MM.1S (cell line): ENCODE data around the gene RNASET2.
A peak's percentile ranks its signal among the peaks of the same experiment; 100 is the strongest.
"Not testable (repeated sequence)": the region's sequence is repeated elsewhere in the genome, so short reads cannot be mapped to it uniquely, and the experiment has no call there.

Source experiments
- DNase-seq: peaks from one replicate; pipeline ENCODE4 v3.0.0-alpha.2; 2015
- H2AFZ ChIP-seq: fragments of 300-600 bp; sonication (generic); 2 replicates; pipeline ENCODE4 v1.6.0; 2016; ENCODE audit warnings: antibody characterized with exemption, low read length
- H3F3A ChIP-seq: fragments of 300-600 bp; sonication (generic); 2 replicates; pipeline ENCODE4 v1.6.1; 2016; ENCODE audit warnings: mild to moderate bottlenecking, antibody characterized with exemption, low read length, moderate library complexity, mixed read lengths; ENCODE audit not compliant: insufficient read depth
- H3K27ac ChIP-seq: fragments of 300-600 bp; sonication (generic); 2 replicates; pipeline ENCODE4 v1.5.1; 2016; ENCODE audit warnings: mild to moderate bottlenecking, low read length
- H3K27me3 ChIP-seq: fragments of 300-600 bp; sonication (generic); replicated peaks from 2 replicates; pipeline ENCODE4 v1.6.0; 2016; ENCODE audit warnings: low read length; ENCODE audit not compliant: insufficient read depth
- H3K36me3 ChIP-seq: fragments of 300-600 bp; sonication (generic); replicated peaks from 2 replicates; pipeline ENCODE4 v1.6.1; 2016; ENCODE audit warnings: mild to moderate bottlenecking, low read length, mixed read lengths; ENCODE audit not compliant: insufficient read depth
- H3K4me1 ChIP-seq: fragments of 300-600 bp; sonication (generic); 2 replicates; pipeline ENCODE4 v1.6.1; 2016; ENCODE audit warnings: low read length, mixed read lengths
- H3K4me2 ChIP-seq: fragments of 300-600 bp; sonication (generic); 2 replicates; pipeline ENCODE4 v1.6.0; 2016; ENCODE audit warnings: low read depth, low read length
- H3K4me3 ChIP-seq: fragments of 300-600 bp; sonication (generic); 2 replicates; pipeline ENCODE4 v1.5.1; 2016; ENCODE audit warnings: low read length, mixed read lengths
- H3K79me2 ChIP-seq: fragments of 300-600 bp; sonication (generic); 2 replicates; pipeline ENCODE4 v1.6.1; 2016; ENCODE audit warnings: mixed run types, low read length, mixed read lengths
- H3K9ac ChIP-seq: fragments of 300-600 bp; sonication (generic); 2 replicates; pipeline ENCODE4 v1.6.1; 2016; ENCODE audit warnings: low read length, mixed read lengths
- H3K9me2 ChIP-seq: fragments of 300-600 bp; sonication (generic); replicated peaks from 2 replicates; pipeline ENCODE4 v1.6.1; 2016; ENCODE audit warnings: mild to moderate bottlenecking, low read length, mixed read lengths; ENCODE audit not compliant: insufficient read depth
- H3K9me3 ChIP-seq: fragments of 300-600 bp; sonication (generic); replicated peaks from 2 replicates; pipeline ENCODE4 v1.6.1; 2016; ENCODE audit warnings: mild to moderate bottlenecking, low read length, mixed read lengths; ENCODE audit not compliant: insufficient read depth
- H4K20me1 ChIP-seq: fragments of 300-600 bp; sonication (generic); 2 replicates; pipeline ENCODE4 v1.6.1; 2016; ENCODE audit warnings: mild to moderate bottlenecking, low read length, moderate library complexity, mixed read lengths; ENCODE audit not compliant: insufficient read depth
- EZH2 ChIP-seq: fragments of 300-600 bp; sonication (generic); optimal IDR thresholded peaks from 2 replicates; pipeline ENCODE3; 2017; ENCODE audit warnings: low read depth, mild to moderate bottlenecking, antibody characterized with exemption, low read length, mixed read lengths
- EZH2phosphoT487 ChIP-seq: fragments of 300-600 bp; sonication (generic); IDR thresholded peaks from 2 replicates; pipeline ENCODE4 v1.6.1; 2018; ENCODE audit warnings: antibody characterized with exemption, low read length
- TF ChIP-seq, protein P1 (sequence below): fragments of 300-600 bp; sonication (generic); IDR thresholded peaks from 2 replicates; pipeline ENCODE4 v1.5.1; 2016; ENCODE audit warnings: antibody characterized with exemption, low read length, mixed read lengths

RNASET2 gene

GRCh38 chr6:166952121-166952520 lies 4.2 kb downstream of the RNASET2 start:
- Histone ChIP-seq H3K9me2 (no peaks in the 10 kb centered on the region), H4K20me1 (no peaks in the 10 kb centered on the region), H3K4me2 (peak overlapping the region; percentile 39; the same call in 1 of the 2 replicates), H3K27me3 (no peaks in the 10 kb centered on the region), H3F3A (peaks cover 22% of the 10 kb centered on the region), H2AFZ (no peak overlapping the region), H3K79me2 (no peaks in the 10 kb centered on the region), H3K9ac (no peak overlapping the region), H3K4me3 (no peak overlapping the region), H3K27ac (peak overlapping the region; percentile 100; the same call in 1 of the 2 replicates), H3K9me3 (no peaks in the 10 kb centered on the region), H3K4me1 (peaks cover 15% of the 10 kb centered on the region), H3K36me3 (no peaks in the 10 kb centered on the region)
- TF ChIP-seq, protein P1, sequence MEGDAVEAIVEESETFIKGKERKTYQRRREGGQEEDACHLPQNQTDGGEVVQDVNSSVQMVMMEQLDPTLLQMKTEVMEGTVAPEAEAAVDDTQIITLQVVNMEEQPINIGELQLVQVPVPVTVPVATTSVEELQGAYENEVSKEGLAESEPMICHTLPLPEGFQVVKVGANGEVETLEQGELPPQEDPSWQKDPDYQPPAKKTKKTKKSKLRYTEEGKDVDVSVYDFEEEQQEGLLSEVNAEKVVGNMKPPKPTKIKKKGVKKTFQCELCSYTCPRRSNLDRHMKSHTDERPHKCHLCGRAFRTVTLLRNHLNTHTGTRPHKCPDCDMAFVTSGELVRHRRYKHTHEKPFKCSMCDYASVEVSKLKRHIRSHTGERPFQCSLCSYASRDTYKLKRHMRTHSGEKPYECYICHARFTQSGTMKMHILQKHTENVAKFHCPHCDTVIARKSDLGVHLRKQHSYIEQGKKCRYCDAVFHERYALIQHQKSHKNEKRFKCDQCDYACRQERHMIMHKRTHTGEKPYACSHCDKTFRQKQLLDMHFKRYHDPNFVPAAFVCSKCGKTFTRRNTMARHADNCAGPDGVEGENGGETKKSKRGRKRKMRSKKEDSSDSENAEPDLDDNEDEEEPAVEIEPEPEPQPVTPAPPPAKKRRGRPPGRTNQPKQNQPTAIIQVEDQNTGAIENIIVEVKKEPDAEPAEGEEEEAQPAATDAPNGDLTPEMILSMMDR, result no peak
- TF ChIP-seq EZH2, result no peak
- no peak for TF ChIP-seq EZH2phosphoT487
- DNase-seq, result no peak

DNA sequence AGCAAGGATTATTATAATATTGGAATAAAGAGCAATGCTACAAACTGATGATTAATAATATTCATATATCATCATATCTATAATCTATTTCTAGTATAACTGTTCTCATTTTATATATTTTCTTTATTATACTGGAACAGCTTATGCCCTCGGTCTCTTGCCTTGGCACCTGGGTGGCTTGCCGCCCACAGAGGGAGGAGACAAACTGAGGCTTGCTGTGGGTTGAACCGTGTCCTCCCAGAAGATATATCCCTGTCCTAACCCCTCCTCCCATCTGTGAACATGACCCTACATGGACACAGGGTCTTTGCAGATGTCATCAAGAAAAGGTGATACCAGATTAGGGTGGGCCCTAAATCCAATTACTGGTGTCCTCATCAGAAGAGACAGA lies 4.7 kb downstream of the RNASET2 start:
- no peak overlapping the region for H3K9ac ChIP-seq
- DNase-seq, result no peak
- H3K36me3 ChIP-seq, result no peaks in the 10 kb centered on the region
- H3K27ac ChIP-seq, result peak overlapping the region; percentile 100; the same call in 1 of the 2 replicates
- H3F3A ChIP-seq, result peaks cover 22% of the 10 kb centered on the region
- H3K4me1 ChIP-seq, result peaks cover 15% of the 10 kb centered on the region
- peak overlapping the region; percentile 39; the same call in 1 of the 2 replicates for H3K4me2 ChIP-seq
- H4K20me1 ChIP-seq, result no peaks in the 10 kb centered on the region
- no peak overlapping the region for H2AFZ ChIP-seq
- H3K27me3 ChIP-seq, result no peaks in the 10 kb centered on the region
- TF ChIP-seq EZH2, result no peak
- no peak for TF ChIP-seq EZH2phosphoT487
- TF ChIP-seq, protein P1, result no peak
- H3K4me3 ChIP-seq, result no peak overlapping the region
- no peaks in the 10 kb centered on the region for H3K79me2 ChIP-seq
- H3K9me2 ChIP-seq, result no peaks in the 10 kb centered on the region
- no peaks in the 10 kb centered on the region for H3K9me3 ChIP-seq

GRCh38 chr6:166950892-166951669 lies 5.3 kb downstream of the RNASET2 start:
- Histone ChIP-seq H3K4me3 (peak overlapping the region; percentile 66), H3F3A (peaks cover 22% of the 10 kb centered on the region), H3K4me2 (peak overlapping the region; percentile 96), H3K4me1 (peaks cover 15% of the 10 kb centered on the region), H3K27ac (peak overlapping the region; percentile 100), H2AFZ (0 out of 2 replicates have a peak overlapping the region, but pooled peaks have one; percentile 30), H3K9ac (peak overlapping the region; percentile 71)
- not testable (repeated sequence) for H4K20me1 ChIP-seq, H3K79me2 ChIP-seq, H3K9me3 ChIP-seq, H3K27me3 ChIP-seq, H3K9me2 ChIP-seq, H3K36me3 ChIP-seq
- DNase-seq, result peak; percentile 89
- TF ChIP-seq, protein P1, result peak; percentile 44
